ENCODE data around the gene MINAR2.

Gene MINAR2

GRCh38 chr5:129773376-129773775 lies 25.5 kb downstream of the MINAR2 start:
- DNase-seq: no peak

GRCh38 chr5:129781594-129781993 lies 33.7 kb downstream of the MINAR2 start:
- no peak for DNase-seq

GRCh38 chr5:129803403-129803802 lies 55.5 kb downstream of the MINAR2 start:
- no peak for DNase-seq

- no peak for DNase-seq
Measured at GRCh38 chr5:129804705-129805104, 56.8 kb downstream of the MINAR2 start.

- no peak for DNase-seq
Measured at GRCh38 chr5:129807162-129807814, 59.4 kb downstream of the MINAR2 start.
